Stimulated activated CD4-positive, alpha-beta T cell treated with anti-CD3 and anti-CD28 coated beads, TNF-alpha, amount 100 ng/mL, for 4 hours (primary cell): ENCODE measurements around the gene CXCR5.
"Not testable (repeated sequence)": the region's sequence is repeated elsewhere in the genome, so short reads cannot be mapped to it uniquely, and the experiment has no call there.

ENCODE experiments used
- DNase-seq, 3 experiments: peaks; one replicate each; pipeline ENCODE4 v3.0.0-alpha.2; 2020; ENCODE audit warnings: low read depth in 3 of 3

CXCR5 gene

DNA sequence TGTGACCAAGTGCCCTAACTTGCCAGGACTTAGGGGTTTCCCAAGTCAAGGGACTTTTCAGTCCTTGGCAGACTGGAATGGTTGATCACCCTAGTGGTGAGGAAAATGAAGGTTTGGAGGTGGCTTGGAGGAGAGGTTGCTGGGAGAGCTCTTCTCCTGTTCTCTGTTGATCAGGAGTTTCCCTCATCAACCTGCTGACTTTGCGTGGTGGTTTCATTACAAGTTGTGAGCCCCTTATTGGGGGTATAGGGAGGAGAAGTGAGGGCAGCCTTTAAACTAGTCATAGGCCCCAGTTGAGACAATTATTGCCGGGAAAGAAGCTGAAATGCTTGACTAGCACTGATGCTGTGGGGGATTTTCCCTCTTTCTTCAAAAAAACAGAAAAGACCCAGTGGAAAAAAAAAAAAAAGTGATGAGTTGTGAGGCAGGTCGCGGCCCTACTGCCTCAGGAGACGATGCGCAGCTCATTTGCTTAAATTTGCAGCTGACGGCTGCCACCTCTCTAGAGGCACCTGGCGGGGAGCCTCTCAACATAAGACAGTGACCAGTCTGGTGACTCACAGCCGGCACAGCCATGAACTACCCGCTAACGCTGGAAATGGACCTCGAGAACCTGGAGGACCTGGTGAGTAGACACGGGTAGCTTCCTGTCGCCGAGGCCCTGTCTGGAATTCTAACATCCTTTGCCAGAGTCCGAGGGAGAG lies at the start of gene CXCR5:
TSS of gene CXCR5 (plus strand) at position 525 of the 704 bp plus-strand sequence. CDS start at position 575, 50 bp downstream.
- DNase-seq = peak in 1 of 3 experiments; percentile 31

DNA sequence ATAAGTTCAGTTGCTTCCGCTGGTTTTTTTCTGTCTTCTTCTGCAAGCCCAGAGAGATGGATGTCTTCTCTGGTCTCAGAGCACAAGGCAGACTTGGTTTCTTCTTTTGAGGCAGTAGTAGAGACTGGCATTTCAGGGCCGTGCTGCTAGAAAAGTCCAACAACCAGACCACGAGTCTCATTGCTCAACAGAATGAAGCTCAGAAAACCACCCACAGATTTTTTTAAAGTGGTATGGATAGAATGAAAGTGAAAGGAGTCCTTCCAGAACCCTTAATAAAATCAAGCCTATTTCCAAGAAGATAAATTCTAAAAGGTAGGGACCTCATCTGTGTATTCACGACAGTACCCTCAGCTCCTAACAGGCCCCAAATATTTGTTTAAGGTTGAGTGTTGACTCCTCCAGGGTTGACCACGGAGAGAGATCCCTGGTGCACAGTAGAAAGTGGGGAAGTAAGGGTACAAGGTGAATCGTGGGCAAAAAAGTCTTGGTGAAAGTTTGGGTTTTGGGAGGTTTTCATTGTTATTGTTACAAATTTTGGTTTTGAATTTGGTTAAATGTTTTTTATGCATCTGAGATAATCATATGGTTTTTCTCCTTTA lies 49.2 kb upstream of the CXCR5 start:
- DNase-seq = no peak

DNA sequence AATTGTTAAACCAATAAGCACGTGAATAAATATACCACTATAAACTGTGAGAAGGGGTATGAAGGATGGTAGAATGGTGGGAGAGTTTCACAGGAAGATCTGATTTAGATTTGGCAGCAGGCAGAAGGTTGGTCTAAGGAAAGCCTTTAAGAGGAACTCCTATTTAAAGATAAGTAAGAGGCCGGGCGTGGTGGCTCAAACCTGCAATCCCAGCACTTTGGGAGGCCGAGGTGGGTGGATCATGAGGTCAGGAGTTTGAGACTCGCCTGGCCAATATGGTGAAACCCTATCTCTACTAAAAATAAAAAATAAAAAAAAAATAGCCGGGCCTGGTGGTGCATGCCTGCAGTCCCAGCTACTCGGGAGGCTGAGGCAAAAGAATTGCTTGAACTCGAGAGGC lies 45.8 kb upstream of the CXCR5 start:
- no peak for DNase-seq

DNA sequence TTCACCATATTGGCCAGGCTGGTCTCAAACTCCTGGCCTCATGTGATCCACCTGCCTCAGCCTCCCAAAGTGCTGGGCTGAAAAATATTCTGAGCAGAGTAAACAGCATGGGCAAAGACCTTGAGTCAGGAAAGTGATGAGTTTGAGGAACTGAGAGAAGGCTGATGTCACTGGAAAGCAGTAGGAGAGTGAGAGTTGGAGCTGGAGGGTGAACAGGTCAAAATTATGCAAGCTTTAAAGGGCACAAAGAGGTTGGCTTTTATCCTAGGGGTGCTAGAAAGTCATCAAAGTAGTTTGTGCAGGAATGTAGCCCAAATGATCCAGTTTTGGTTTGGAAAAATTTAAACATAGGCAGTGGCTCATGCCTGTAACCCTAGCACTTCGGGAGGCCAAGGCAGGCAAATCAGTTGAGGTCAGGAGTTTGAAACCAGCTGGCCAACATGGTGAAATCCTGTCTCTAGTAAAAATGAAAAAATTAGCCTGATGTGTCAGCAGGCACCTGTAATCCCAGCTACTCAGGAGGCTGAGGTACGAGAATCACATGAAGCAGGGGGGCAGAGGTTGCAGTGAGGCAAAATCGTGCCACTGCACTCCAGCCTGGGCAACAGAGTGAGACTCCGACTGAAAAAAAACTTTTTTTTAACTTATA lies 44.7 kb upstream of the CXCR5 start:
- no peak for DNase-seq

DNA sequence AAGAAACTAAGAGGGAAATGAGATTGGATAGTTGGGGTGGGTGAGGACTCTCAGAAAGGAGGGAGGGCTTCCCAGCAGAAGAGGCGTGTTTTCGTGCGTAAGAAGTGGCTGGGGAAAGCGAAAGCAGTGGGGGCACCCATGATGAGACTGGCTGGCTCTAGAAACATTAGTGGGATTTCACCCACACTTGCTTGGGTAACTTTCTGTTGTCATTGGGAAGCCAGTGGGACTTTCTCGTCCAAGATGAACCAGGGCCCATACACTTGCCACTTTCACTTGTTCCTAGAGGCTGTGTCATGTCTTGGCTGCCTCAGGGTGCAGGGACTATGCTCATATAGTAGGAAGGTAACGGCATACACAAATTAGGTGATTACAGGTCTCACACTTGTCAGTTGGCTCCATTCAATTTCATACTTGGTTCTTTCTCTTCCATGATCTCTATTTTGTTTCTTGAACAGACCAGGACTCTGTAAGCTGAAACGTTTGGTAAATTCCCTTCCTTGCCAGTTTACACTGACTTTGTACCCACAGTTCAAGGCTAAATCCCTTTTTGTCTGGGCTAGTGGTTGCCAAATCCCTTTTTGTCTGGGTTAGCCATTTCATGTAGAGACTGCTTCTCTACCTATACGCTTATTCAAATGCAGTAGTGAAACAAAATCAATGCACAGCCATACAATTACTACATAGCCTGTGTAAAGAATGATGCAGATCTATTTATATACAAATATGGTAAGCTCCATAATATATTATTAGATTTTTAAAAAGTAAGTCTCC lies 42.0 kb upstream of the CXCR5 start:
- peak in 1 of 3 experiments; percentile 17 for DNase-seq

- DNase-seq = no peak
These were observed 41.3 kb upstream of the CXCR5 start for GRCh38 chr11:118842369-118842768.

GRCh38 chr11:118842843-118843242 lies 40.8 kb upstream of the CXCR5 start:
- DNase-seq = not testable (repeated sequence)

DNA sequence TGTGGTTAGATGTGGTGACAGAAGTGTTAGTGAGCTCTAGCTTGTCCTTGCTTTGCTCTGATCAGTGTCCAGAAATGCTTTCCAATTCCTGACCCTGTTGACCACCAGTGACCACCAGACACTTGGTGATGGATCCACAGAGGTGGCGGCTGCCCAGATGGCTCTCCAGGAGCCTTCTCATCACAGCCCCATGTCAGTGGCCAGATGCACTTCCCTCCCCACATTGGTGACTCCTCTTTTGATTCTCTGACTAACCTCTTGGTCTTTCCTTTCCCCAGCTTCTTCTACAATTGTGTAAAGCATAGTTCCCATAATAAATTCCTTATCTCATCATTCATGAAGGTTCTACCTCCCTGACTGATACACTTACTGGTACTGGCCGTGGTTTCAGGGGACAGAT lies 40.1 kb upstream of the CXCR5 start:
- no peak for DNase-seq

- no peak for DNase-seq
These were observed 38.3 kb upstream of the CXCR5 start for GRCh38 chr11:118845369-118845768.

DNA sequence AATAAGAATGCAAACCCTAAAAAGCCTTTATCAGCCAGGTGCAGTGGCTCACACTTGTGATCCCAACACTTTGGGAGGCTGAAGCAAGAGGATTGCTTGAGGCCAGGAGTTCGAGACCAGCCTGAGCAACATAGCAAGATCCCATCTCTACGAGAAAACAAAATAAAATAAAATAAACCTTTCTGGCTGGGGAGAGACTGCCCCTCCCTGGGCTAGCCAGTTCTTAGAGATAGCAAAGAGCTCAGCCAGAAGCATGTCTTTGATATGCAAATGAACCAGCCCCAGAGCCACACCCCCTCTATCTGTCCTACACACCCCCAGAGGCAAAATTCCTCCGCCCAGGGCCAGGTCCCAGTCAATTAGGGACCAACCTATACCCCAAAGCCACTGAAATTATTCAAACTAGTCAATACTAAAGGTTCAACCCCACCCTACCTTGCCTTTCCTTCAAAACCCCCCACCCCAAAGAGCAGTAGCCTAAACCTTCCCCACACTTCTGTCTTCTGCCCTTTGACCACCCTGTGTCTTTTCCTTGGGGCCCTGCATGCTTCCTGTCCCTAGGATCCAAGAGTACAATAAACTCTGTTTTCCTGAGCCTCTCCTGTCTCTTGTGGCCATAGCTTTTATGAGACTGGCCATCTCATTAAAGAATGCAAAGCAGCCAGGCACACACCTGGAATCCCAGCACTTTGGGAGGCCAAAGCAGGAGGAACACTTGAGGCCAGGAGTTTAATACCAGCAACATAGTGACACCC lies 37.3 kb upstream of the CXCR5 start:
- DNase-seq = no peak

DNA sequence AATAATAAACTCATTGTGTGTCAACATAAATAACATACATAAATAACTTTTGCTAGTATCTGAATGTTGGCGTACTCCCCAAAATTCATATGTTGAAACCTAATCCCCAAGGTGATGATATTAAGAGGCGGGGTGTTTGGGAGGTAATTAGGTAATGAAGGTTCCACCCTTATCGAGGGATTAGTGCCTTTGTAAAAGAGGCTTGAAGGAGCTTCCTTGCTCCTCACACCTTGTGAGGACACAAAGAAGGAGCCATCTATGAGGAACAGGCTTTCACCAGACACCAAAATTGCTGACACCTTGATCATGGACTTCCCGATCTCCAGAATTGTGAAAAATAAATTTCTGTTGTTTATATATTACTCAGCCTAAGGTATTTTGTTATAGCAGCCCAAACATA lies 33.9 kb upstream of the CXCR5 start:
- no peak for DNase-seq

DNA sequence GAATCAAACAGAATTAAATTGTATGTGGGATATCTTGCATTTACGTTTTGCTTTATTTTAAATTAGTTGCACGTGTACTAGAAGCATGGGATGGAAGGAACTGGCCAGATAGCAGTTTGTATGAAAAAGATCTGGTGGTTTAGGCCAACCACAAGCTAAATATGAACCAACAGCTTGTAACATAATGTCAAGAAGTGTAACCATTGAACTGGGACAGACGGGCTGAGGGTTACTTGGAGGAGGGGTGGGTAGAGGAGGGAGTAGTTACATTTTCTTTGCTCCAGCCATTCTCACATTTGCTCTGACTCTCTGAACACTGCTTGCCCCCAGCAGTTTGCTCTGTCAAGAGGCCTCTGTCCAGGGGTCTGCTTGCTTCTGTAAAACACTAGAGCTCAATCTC lies 31.7 kb upstream of the CXCR5 start:
- no peak for DNase-seq

- no peak for DNase-seq
These were observed 30.0 kb upstream of the CXCR5 start for GRCh38 chr11:118853678-118854077.

GRCh38 chr11:118856314-118856713 lies 27.4 kb upstream of the CXCR5 start:
- DNase-seq = no peak

- no peak for DNase-seq
These were observed 26.3 kb upstream of the CXCR5 start for GRCh38 chr11:118857385-118857784.

DNA sequence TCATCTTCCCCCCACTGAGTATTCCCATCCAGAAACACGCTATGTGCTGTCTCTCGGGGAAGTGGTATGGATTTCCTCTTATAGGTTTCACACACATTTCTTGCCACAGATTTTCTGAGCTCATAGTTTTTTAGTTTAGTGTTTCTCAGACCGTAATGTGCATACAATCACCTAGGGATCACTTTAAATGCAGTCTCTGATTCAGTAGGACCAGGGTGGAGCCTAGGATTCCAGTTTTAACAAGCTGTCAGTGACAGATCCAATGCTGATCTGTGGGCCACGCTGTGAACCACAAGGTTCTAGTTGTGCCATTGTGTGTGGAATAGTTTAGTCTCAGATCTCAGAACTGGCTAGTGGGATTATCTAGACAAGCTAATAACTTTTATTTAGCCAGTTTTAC lies 23.7 kb upstream of the CXCR5 start:
- no peak for DNase-seq

DNA sequence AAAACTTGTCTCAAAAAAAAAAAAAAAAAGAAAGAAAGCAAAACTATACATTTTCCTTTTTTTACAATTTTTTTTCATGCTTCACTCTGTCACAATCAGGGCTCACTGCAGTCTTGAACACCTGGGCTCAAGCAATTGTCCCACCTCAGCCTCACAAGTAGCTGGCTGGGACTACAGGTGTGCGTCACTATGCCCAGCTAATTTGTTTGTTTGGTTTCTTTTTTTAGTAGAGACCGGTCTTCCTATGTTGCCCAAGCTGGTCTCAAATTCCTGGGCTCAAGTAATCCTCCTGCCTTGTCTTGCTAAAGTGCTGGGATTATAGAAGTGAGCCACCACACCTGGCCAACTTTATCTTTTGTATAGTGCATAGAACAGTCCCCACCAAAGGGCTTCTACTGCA lies 15.0 kb upstream of the CXCR5 start:
- no peak for DNase-seq

GRCh38 chr11:118870396-118871343 lies 13.0 kb upstream of the CXCR5 start:
- DNase-seq = no peak

- DNase-seq = peak in 1 of 3 experiments; percentile 31
These were observed 11.3 kb upstream of the CXCR5 start for GRCh38 chr11:118872403-118872821.

DNA sequence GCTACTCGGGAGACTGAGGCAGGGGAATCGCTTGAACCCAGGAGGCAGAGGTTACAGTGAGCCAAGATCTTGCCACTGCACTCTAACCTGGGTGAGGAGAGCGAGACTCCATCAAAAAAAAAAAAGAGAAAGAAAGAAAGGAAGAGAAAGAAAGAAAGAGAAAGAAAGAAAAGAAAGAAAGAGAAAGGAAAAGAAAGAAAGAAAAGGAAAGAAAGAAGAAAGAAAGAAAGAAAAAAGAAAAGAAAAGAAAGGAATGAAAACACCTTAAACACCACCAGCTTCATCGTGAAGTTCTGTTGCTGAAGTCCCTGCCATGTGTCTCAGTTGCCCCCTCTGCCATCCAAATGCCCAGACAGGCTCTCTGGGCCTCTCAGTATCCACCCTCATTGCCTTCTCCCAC lies 9.9 kb upstream of the CXCR5 start:
- DNase-seq = no peak
